Forelimb muscle (tissue), 1 donor: ENCODE measurements around the gene PRKCSH. TPM values are rescaled to one million over a fixed set of nuclear protein-coding genes. Genes with fewer than 3 reads are reported as not detected.
"Not testable (repeated sequence)": the region's sequence is repeated elsewhere in the genome, so short reads cannot be mapped to it uniquely, and the experiment has no call there.

Experiments used
- DNase-seq: peaks from one replicate; pipeline ENCODE4 v3.0.0-alpha.2; 2013; ENCODE audit warnings: low read depth
- polyA plus RNA-seq: library from polyadenylated mRNA; unstranded; fragments of 120-200 nt; gene quantifications from one replicate; pipeline ENCODE4 v1.2.1, GENCODE V29; 2013; ENCODE audit not compliant: insufficient read length

The PRKCSH gene
- polyA plus RNA-seq, 1 donor = 158 TPM

DNA sequence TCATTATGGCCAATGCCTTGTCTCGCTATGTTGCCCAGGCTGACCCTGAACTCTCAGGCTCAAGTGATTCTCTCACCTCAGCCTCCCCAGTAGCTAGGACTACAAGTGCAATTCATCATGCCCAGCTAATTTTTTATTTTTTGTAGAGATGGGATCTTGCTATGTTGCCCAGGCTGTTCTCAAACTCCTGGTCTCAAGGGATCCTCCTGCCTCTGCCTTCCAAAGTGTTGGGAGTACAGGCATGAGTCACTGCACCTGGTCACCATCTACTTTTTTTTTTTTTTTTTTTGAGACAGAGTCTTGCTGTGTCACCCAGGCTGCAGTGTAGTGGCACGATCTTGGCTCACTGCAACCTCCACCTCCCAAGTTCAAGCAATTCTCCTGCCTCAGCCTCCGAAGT, 39.9 kb downstream of the PRKCSH start:
- not testable (repeated sequence) for DNase-seq

DNA sequence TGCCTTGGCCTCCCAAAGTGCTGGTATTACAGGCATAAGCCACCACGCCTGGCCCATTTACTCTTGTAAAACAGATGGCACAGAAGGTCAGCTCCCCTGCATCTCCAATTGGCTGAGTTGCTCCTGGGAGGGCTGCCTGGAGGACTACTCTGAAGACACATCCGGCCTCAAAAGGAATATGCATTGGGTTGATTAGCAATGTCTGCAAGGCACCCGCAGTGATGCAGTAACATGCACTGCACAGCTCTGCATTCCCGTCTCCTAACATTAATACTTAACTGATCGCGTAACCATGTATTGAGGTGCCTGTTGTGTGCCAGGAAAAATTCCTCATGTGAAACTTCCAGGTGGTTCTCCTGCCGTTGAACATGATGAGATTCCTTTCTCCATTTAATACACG, 40.4 kb downstream of the PRKCSH start:
- no peak for DNase-seq

DNA sequence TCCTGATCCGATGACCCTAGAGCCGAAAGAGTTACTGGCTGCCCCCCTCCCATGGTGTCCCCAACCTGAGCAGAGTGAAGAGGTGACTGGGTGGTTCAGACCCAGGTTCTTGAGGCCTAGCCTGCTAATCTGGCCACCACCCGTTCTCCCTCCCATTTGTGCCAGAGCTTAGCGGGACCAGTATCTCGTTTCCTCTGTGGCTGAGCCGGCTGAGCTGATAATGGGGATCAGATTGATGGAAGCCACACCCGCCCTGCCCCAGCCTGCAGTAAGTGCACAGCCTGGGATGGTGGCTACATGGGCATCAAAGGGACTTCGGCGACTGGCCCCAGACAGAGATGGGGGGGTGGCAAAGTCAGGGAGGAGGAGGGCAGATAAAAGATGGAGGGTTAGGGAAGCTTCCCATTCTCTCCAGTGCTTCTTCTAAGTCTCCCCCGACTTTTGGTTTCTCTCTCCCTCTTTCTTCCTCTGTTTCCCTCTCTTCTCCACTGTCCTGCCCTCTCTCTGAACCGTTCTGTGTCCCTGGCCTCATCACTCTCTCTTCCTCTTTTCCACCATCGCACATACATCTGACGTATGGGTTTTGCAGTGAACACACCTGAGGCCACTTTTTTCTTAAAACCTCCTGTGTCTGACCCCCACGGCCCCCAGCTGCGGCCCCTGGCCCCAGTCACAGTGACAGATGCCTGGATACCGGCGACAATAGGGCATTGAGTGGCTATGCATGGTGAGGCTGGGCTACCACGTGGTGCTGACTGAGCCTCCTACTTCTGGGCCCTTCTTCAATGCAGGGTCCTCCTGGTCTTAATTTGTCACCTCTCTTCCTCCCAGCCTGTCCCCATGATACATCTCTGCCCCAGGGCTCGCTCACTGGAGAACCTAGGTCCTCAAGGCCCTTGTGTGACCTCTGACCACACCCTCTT, 43.0 kb downstream of the PRKCSH start:
- DNase-seq = no peak

DNA sequence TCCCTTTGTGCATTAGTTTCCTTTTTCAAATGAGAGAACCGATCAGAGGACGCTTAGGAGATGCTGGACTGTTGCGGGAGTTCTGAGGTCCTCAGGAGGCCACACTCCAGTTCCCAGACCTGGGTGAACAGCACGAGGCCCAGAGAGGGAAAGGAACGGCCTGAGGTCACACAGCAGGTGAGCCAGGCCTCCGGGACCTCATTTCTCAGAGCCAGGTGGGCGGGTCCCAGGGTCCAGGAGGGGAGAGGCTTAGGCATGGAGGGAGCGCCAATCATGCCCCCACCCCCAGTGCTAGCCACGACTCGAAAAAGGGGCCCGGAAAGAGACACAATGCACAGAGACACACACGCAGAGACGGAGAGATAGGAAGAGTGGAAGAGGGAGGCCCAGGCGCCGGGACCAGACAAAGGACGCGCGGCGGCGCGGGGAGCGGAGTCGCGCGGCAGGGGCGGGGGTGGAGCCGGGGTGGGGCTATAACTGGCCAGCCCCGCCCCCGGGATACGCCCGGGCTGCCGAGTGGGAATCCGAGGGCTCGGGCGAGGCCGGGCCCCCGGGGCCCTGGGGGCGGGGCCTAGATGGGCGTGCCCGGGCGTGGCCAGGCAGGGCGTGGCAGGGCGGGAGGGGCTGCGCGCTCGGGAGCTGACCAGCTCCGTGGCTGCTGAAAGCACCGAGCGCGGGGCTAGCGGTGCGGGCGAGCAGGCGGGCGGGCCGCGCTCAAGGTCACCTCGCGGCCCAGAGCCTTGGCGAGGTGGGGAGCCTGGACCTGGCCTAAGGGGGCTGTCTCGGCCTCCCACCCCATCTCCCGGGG, 43.9 kb downstream of the PRKCSH start:
- DNase-seq = no peak

DNA sequence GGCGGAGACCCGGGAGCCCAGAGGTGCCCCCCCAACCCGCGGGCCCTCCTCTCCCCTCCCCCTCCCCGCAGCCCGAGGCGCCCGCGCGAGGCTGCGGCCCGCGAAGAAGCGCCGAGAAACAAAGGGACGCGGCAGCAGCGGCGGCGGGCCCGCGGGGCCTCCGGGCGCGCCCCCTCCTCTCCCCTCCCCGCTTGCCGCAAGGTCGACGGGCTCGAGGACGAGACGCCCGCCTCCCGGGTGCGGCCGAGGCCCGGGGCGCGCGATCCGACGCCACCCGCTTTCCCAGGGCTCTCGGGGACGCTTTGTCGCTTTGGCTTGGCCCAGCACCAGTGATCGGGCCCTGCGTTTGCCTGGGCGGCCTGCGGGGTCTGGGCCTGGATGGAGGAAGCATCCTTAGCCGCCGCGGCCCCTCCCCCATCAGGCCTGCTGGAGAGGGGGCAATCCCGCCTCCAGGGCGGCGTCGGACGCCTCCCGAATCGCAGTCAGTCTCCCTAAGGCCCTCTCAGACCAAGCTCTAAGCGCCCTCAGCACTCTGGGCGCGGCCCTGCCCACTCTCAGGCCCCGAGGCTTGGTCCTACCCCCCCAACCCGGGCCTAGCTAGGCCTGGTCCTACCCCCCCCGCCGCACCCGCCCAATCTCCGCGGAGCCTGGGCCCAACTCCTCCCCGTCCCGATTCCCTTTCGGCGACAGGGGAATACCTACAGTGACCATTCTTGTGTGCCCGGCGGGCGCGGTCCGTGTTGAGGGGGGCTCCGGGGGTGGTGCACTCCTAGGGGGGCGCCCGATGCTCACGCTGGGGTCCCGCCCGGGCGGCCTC, 44.7 kb downstream of the PRKCSH start:
- no peak for DNase-seq

DNA sequence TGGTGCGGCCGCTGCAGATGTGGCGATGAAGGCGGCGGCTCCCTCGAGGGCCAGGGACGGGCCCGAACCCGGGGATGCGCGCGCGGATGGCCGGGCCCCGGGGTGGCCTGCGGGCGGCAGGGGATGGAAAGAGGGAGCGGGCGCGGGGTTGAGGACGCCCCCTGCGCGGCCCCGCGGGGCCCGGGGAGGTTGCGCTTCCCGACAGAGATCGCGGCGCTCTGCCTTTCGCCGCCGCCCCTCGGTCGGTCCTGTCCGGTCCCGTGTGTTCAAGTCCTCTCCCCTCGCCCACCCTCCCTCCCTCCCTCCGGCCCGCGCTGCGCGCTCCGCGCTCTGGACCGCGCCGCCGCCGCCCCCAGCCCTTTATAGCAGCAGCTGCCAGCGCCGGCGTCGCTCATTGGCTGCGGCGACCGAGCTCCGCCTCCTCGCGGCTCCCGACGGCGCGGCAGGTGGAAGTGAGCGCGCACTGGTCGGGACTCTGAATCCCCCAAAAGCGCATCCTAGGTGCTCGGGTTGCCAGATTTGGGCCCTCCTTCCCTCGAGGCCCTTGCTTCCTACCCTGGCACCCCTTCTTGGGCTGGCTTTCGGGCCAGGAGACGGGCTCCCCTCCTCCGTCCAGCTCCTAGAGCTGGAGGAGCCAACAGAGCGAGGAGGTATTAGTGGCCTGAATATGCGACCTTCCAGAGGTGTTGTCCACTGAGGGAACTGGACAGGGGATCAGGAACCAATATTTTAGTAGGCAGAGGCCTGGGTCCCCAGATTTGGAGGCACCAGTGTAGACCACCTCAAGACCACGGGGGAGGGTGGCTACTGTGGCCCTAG, 45.5 kb downstream of the PRKCSH start, which contains the start of gene ELAVL3:
ELAVL3 (minus strand) TSS at position 332 of the 819 bp plus-strand sequence. CDS start 438 bp downstream, outside the sequence.
- DNase-seq = no peak

DNA sequence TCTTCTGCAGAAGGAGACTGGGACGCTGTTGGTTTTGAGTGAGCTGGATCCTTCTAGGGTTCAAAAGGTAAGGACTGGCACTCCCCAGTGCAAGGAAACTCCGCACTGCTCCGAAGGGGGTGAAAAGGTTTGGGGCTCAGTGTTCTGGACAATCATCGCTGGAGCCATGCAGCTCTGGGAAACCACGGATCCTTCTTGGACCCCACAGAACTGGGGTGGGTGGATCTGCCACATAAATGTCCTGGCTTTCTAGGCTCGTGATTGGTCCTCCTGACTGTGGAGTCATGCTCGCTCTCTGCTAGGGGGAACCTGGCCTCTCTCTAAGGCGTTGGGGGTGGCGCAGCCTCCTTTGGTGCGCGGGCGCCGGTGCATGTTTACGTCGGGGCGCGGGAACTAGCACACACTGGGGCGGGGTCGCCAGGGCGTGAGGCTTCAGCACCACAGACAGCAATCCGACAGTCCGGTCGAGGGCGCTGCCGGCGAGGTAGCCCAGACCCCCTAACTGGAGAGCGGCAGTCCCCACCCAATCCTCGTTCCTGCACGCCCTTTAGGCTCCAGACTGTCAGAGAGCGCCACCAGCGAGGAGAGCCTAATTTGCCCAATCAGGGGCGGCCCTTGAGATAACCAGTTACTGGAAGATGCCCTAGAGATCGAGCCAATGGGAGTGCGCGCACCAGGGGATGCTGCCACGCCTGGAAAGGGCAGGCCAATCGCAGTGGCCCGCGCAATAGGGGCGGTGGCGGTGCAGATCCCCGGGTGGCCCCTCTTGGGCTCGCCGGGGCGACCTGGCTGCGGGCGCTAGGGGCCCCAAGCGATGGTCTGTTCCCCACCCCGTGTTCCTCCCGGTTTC, 46.3 kb downstream of the PRKCSH start:
- no peak for DNase-seq

DNA sequence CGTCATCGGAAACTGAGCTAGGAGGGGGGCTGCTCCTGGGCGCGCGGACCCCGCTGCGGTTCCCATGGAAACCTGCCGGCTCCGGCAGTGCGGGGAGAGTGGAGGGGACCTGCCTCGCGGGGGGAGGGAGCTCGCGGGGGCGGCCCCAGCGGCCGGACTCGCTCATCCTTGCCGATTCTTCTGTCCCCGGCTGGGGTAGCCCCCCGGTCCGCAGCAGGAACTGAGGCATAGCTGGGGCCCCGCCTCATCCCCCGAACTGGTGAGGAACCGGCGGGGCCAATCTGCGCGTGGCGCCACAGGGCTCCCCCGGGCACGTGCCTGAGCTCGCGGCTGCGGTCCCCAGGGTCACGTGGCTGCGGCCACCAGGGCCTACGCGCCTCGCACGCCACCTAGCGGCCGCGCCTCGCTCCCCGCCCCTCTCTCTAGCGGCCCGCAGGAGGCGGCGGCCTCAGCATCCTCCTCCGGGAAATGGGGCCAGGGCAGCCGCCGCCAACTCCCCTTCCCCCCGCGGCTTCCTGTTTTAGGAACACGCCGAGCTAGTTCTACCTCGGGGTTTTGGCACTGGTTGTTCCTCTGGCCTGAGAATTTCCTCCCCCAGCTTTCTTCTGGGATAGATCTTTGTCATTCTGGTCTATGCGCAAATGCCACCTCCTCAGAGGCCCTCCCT, 47.1 kb downstream of the PRKCSH start:
- no peak for DNase-seq

DNA sequence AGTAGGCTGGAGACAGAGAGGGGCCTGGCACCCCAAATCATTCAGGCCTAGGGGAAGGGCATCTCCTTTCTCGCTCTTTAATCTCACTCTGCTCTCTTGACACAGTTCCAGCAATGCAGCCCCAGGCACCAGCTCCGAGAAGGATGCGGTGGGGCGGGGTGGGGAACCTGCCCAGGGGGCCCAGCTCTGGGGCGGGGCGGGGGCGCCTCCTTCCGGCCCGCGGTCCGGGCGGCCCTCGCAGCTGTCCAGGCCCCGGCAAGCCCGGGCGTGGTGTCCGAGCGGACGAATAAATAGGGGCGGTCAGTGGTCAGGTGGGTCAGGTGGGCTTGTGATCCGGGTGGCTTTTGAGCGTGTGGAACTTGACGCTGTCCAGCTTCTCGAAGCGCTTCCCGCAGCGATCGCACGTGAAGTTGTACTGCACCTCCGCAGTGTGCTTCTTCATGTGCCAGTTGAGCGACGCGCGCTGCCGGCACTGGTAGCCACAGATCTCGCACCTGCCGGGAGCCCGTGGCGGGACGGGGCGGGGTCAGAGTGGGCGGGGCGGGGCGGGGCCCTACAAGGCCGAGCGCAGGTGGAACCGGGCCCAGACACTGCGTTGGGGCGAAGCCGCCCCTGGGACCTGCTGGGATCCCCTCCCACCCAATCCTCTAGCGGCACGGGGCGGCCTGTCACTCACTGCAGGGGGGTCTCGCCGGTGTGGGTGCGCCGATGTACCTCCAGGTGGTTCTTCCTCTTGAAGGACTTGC, 48.1 kb downstream of the PRKCSH start:
- DNase-seq = no peak

DNA sequence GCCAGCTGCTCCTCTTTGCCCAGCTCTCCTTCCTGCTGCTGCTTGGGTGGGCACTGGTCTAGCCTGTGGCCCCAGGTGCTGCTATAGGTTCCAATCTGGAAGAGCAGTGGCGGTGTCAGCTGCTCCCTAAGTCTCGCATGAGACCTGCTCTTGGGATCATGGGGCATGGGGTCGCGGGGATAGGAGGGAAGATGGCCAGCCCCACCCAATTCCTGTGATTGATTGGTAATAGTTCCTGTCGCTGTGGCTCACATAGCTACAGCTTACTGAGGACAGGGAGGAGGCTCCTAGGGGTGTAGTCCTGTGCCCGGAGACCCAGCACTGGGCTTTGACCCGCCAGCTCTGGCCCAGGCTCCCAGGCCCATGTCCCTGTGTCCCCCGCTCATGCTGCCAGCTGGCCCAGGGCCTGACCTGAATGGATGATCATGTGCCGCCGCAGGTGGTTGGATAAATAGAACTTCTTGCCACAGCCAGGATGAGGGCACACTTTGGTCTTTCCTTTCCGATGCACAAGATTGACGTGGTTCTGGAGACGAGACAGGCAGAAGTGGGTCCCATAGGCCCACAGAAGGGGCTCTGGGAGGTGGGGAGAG, 49.9 kb downstream of the PRKCSH start:
- no peak for DNase-seq

DNA sequence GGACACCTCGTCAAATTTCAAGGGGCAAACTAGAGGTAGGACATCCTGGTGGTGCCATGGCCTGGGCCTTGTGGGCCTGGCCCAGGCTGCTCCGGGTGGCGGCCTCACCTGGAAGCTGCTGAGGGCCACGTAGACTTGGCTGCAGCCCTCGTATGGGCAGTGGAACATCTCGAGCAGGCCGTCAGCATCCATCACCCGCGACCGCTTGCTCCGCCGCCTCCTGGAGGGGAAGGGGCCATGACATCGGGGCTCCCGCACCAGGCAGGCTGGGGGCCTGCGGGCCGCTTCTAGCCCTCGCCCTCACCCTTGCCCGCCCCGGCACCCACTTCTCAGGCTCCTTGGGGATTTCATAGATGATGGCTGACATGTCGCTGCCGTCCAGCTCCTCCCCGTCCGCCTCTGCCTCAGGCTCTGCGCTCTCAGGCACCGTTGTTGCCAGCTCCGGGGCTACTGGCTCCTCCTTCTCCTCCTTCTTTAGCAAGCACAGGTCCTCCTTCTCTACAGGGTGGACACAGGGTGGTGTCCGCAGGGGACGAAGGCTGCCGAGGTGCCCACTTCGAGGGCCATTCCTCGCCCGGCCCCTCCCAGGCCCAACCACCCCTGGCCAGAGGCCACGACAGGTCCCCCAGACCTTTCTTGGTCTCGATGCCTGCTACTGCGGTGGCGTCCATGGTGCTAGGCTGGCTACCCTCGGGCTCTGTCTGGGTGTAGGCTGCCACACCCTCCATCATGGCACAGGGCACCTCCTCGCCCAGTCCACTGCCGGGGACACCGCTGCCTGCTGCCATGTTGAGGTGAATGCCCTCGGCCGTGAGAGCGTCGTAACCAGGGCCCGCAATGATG, 51.4 kb downstream of the PRKCSH start:
- DNase-seq = no peak

DNA sequence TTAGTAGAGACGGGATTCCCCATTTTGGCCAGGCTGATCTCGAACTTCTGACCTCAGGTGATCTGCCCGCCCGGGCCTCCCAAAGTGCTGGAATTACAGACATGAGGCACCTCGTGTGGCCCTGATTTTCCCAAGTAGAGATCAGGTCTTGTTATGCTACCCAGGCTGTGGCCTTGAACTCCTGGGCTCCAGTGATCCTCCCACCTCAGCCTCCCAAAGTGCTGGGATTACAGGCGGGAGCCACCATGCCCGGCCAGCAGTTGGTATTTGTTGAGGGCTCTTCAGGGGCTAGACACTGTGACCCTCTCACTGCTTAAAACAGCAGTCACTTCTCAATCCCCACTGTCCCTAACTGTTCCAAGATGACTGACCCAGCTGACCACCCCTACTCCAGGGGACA, 53.9 kb downstream of the PRKCSH start:
- no peak for DNase-seq

DNA sequence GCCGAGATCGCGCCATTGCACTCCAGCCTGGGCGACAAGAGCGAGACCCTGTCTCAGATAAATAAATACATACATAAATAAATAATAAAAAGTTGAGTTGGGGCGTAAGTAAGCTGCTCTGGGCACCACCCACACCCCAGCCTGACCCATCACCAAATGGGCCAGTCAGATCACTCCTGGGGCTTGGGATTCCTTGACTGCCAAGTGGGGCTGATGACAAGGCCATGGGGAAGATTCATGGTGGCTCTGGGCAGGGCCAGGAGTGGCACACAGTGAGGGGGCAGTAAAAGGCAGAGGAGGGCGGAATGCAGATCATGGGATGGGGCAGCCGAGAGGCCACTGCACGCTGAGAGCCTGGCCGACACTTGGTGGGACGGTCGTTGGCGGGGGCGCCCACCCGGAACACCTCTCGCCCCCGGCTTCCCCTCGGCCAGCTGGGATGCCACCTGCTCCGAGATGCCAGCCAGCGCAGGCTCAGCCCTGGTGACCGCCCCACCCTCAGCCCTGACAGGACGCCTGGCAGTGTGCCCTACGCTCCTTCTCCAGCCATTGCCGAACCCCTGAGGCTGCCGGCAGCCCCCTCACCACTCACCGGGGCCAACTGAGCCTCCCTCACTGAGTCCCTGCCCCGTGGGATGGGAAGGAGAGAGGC, 59.3 kb downstream of the PRKCSH start:
- DNase-seq = no peak

DNA sequence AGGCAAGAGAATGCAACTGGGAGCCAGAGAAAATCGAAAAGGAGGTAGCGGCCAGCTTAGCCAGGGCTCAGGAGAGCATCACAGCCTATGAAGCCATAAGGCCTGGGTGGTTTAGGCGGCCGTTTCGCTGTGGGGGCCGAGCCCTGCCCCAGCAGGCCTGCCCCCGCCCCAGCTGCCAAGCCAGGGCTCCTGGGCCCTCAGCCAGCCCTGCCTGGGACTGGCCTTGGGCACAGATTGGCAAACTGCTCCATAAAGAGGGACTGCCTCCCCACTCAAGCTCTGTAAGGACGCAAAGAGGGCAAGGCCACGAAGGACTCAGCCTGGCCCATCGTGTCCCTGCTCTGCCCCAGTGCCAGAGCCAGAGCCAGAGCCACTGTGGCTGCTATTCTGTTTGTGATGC, 60.0 kb downstream of the PRKCSH start:
- no peak for DNase-seq

DNA sequence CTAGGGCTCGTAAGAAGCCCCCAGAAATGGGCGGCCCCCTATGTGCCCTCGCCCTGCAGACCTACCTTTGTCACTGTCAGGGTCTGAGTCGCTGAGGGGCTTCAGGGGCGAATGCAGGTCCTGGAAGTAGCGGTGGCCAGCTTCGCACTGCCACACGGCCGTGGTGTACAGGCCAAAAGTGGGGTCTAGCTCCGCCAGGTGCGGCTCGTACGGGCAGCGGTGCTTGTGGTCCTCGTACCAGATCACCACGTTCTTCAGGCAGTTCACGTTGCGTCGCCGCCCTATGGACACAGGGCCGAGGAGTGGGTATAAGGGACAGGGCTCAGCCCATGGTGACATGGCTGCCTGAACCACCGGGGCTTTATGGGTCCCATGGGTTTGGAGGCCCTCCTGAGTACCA, 60.5 kb downstream of the PRKCSH start:
- no peak for DNase-seq

DNA sequence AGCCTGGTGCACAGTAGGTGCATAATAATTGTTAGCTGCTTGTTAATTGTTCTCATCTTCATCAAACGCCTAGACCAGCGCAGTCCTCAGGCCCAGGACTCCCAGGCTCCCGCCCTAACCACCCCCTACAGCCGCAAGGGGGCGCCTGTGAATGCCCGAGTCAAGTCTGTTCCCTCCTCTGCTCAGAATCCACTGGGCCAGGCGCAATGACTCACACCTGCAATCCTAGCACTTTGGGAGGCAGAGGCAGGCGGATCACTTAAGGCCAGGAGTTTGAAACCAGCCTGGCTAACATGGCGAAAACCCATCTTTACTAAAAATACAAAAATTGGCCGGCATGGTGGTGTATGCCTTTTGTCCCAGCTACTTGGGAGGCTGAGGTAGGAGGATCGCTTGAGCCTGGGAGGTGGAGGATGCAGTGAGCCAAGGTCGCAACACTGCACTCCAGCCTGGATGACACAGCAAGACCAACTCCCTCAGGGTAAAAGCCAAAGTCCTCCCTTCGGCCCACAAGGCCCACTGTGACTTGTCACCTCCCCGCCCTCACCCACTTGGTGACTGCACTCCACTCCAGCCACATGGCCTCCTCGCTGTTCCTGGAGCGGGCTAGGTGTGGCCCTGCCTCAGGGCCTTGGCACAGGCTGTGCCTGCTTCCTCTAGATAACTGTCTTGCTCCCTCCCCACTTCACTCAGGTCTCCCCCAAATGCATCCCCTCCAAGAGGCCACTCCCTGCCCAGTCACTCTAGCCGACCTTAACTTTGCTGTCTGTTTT, 61.1 kb downstream of the PRKCSH start:
- no peak for DNase-seq
